Hepatocyte (in vitro differentiated cells): ENCODE results near the gene NEK9.

ENCODE experiments used
- EZH2 ChIP-seq: fragments of 200-600 bp; sonication (generic); IDR thresholded peaks from 2 replicates; pipeline ENCODE4 v1.6.1; 2016; ENCODE audit warnings: antibody characterized with exemption, mild to moderate bottlenecking, borderline replicate concordance
- TF ChIP-seq, protein P1 (sequence below): fragments of 200-600 bp; sonication (generic); IDR thresholded peaks from 2 replicates; pipeline ENCODE4 v1.5.1; 2016; ENCODE audit warnings: antibody characterized with exemption, mild to moderate bottlenecking; ENCODE audit not compliant: poor library complexity

DNA sequence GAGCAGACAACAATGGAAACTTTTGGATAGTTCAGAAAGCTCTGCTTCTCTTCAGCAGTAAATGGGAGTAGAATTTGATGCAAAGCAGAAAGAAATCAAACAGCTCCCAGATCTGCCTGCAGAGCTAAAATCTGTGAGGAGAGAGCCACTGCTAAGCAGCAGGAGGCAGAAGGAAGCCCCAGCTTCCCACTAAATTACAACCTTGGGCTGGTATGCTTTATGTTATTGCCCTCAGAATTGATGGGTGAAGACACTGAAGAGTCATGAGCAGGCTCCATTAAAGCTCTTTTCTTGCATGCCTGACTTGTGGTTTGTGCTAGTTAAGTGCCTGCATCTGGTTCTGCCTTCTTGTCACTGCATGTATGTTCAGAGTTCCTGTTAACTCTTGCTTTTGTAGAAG lies 49.1 kb downstream of the NEK9 start:
- TF ChIP-seq, protein P1, sequence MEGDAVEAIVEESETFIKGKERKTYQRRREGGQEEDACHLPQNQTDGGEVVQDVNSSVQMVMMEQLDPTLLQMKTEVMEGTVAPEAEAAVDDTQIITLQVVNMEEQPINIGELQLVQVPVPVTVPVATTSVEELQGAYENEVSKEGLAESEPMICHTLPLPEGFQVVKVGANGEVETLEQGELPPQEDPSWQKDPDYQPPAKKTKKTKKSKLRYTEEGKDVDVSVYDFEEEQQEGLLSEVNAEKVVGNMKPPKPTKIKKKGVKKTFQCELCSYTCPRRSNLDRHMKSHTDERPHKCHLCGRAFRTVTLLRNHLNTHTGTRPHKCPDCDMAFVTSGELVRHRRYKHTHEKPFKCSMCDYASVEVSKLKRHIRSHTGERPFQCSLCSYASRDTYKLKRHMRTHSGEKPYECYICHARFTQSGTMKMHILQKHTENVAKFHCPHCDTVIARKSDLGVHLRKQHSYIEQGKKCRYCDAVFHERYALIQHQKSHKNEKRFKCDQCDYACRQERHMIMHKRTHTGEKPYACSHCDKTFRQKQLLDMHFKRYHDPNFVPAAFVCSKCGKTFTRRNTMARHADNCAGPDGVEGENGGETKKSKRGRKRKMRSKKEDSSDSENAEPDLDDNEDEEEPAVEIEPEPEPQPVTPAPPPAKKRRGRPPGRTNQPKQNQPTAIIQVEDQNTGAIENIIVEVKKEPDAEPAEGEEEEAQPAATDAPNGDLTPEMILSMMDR: no peak
- TF ChIP-seq EZH2: no peak
